Sigmoid colon (tissue), 4 donors: Measurements from ENCODE around the gene CST1.

Source experiments
- CTCF ChIP-seq, 4 experiments: fragments of 450-650 bp in 3 of 4; fragments of 200-600 bp in 1 of 4; IDR thresholded peaks; one replicate each; pipeline ENCODE4 v1.5.1; 2016 to 2019; ENCODE audit warnings: antibody characterized with exemption in 4 of 4, mild to moderate bottlenecking in 3 of 4, moderate library complexity in 2 of 4
- EP300 ChIP-seq, 4 donors: sonication (generic); formaldehyde crosslinking; IDR thresholded peaks; one replicate each; pipeline ENCODE4 v1.6.1; 2017; ENCODE audit warnings: antibody characterized with exemption in 4 of 4
- POLR2A ChIP-seq, 2 donors: fragments of 450-650 bp; IDR thresholded peaks; one replicate each; pipeline ENCODE4 v1.6.1; 2016; ENCODE audit warnings: antibody characterized with exemption in 2 of 2, mild to moderate bottlenecking in 2 of 2, moderate library complexity in 2 of 2
- POLR2AphosphoS5 ChIP-seq, 4 donors: sonication (generic); formaldehyde crosslinking; IDR thresholded peaks; one replicate each; pipeline ENCODE4 v1.6.1; 2017; ENCODE audit warnings: antibody characterized with exemption in 4 of 4

GRCh38 chr20:23749746-23750145 lies 989 bp downstream of the CST1 start:
- TF ChIP-seq CTCF (IDR thresholded peaks at IDR 0.05) (no peak), POLR2A (IDR thresholded peaks at IDR 0.05) (no peak), POLR2AphosphoS5 (IDR thresholded peaks at IDR 0.05) (no peak), EP300 (IDR thresholded peaks at IDR 0.05) (no peak)
